AG09319 (cell line): ENCODE measurements around the gene CENPW.
A peak's percentile ranks its signal among the peaks of the same experiment; 100 is the strongest.

Experiments used
- DNase-seq: peaks from one replicate; pipeline ENCODE4 v3.0.0-alpha.2; 2010; ENCODE audit warnings: low read depth; ENCODE audit errors: extremely low read depth
- TF ChIP-seq, protein P1 (sequence below): IDR thresholded peaks from 2 replicates; pipeline ENCODE4 v1.5.1; 2011; ENCODE audit warnings: low read depth, mild to moderate bottlenecking, inconsistent platforms, low read length, moderate library complexity

CENPW gene

DNA sequence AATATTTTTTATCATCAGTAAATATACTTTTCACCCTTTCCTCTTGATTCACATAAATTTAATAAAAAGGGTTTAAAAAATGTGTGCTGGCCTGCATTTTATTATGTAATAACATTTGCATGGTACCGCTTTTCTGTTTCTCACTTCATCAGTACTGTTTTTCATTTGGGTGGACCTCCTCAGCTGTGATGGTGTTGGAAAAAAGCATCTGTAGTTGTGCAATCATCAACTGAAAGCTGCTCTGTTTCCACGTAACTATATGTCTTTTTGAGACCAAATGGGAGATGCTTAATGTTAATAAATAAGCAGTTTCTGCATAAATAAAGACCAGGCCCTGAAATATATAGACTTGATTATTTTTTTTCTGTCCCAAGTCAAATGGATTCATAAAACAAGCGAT is 31.6 kb upstream of the CENPW start:
- DNase-seq, result no peak
- TF ChIP-seq, protein P1, sequence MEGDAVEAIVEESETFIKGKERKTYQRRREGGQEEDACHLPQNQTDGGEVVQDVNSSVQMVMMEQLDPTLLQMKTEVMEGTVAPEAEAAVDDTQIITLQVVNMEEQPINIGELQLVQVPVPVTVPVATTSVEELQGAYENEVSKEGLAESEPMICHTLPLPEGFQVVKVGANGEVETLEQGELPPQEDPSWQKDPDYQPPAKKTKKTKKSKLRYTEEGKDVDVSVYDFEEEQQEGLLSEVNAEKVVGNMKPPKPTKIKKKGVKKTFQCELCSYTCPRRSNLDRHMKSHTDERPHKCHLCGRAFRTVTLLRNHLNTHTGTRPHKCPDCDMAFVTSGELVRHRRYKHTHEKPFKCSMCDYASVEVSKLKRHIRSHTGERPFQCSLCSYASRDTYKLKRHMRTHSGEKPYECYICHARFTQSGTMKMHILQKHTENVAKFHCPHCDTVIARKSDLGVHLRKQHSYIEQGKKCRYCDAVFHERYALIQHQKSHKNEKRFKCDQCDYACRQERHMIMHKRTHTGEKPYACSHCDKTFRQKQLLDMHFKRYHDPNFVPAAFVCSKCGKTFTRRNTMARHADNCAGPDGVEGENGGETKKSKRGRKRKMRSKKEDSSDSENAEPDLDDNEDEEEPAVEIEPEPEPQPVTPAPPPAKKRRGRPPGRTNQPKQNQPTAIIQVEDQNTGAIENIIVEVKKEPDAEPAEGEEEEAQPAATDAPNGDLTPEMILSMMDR, result no peak

DNA sequence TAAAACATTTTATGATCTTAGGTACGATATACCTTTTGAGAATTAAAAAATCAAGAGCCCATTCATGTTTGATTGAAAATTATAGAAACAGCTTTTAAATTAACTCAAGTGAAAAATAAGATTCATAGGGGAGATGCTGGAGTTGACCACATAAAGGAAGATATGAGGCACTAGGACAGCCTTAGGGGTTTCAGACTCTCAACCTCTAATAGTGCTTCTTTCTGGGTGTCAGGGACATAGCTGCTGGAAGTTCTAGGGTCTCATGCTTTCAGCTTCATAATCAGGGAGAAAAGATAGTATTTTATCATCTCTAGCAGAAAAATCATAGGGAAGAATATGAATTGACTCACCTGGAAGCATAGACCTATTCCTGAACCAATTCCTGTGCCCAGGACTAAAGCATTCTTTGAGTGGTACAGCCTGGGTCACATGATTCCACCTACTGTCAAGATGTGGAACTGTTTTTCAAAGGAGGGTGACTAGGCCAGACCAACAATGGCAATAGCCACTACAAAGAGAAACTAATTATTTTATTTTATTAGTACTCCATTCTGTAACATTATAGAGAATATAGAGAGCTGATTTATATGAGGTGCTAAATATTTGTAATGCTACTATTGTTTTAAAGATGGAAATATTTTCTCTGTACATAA is 27.8 kb upstream of the CENPW start:
- TF ChIP-seq, protein P1, result peak; percentile 17
- DNase-seq, result no peak

DNA sequence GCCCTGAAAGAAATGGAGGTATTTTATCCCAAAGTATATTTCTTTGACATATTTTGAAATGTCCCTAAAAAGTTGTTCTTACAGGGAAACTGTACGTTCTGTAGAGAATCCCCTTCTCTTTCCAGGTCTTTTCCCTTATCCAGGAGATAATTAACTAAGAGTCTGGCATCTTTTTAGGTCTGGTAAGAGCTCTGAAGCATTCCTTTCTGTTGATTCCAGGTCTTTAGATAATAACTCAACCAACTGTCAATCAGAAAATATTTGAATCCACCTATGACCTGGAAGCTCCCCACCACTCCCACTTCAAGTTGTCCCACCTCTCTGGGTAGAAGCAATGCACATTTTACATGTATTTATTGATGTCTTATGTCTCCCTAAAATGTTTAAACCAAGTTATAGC is 26.0 kb upstream of the CENPW start:
- TF ChIP-seq, protein P1, result no peak
- no peak for DNase-seq

DNA sequence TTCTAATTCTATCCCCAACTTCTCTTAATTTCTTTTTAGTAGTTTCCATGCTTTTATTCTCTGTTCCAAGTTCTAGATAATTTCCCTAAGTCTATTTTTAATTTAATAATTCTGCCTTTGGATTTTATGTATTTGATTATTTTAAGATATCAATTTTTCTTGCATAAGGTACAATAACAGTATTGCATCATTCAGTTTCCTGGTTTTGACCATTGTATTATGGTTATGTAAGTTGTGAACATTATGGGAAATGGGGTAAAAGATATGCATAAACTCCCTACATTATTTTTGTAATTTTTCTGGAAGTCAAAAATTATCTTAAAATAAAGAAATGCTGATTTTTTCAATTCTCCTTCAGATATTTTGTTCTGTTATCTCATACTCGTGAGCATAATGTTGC is 21.1 kb upstream of the CENPW start:
- no peak for DNase-seq
- TF ChIP-seq, protein P1, result no peak

DNA sequence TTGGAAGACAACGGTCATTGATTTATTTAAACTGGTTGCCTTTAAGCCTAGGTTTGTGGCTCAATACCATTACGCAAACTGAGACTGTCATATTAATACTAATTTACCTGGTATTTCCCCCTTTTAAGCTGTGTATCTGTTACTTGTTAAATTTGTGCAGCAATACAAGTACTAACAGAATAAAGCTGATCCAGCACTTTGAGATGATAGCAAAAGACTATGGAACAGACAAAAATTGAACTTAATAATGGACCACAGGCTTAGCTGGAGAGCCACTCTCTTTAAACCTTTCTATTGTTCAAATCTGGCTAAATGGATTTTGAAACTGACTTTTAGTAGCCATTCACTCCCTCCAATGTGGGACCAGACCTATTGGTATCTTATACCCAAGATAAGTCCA is 6.2 kb upstream of the CENPW start:
- no peak for DNase-seq
- TF ChIP-seq, protein P1, result no peak

DNA sequence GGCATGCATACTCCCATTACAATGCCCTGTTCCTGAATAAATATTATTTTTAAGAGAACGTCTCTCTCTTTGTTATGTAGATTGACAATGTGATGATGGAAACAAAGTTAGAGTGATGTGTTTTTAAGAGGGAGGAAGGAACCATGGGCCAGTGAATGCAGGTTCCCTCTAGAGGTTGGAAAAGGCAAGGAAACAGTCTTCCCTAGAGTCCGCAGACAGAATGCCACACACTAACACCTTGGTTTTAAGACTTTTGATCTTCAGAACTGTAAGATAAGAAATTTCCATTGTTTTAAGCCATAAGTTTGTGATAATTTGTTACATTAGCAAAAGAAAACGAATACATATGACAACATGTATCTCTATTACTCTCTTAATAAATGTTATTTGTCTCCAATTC is 4.7 kb upstream of the CENPW start:
- no peak for DNase-seq
- TF ChIP-seq, protein P1, result no peak

DNA sequence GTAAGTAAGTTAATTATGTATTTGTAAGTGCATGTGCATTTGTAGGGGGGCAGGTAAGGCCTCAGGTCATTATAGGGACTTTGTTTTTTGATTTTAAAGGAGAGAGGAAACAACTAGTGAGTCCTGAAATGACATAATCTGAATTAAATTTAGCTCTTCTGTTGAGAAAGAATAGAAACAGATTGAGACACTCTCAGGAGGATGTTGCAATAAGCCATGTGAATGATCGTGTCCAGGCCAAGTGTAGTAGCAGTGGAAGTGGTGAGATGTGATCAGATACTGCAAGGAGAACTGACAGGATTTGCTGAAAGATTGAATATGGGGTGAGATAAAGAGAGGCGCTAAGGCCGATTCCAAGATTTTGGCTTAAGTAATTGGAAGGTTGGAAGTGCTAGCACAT is 2.6 kb upstream of the CENPW start:
- TF ChIP-seq, protein P1, result no peak
- peak; percentile 25 for DNase-seq
